ENCODE data around the gene MOB1B.
"Not testable (repeated sequence)": the region's sequence is repeated elsewhere in the genome, so short reads cannot be mapped to it uniquely, and the experiment has no call there.

MOB1B gene

GRCh38 chr4:70895405-70895804 lies 6.8 kb upstream of the MOB1B start:
- peak; percentile 88 for DNase-seq (ENCODE audit: low read depth)

GRCh38 chr4:70895811-70896491 lies 6.2 kb upstream of the MOB1B start:
- no peak for TF ChIP-seq CTCF (conservative IDR thresholded peaks at IDR 0.05; ENCODE audit: low read depth, low read length)
- H3K4me3 ChIP-seq (ENCODE audit: low read length), result no peak overlapping the region
- DNase-seq (ENCODE audit: low read depth), result peak; percentile 76

More at GRCh38 chr4:70895405-70895804, 6.8 kb upstream of the MOB1B start:
- H3K4me3 ChIP-seq (ENCODE audit: low read length), result no peak overlapping the region
- no peak for TF ChIP-seq CTCF (conservative IDR thresholded peaks at IDR 0.05; ENCODE audit: low read depth, low read length)

GRCh38 chr4:70898581-70898980 lies 3.6 kb upstream of the MOB1B start:
- DNase-seq (ENCODE audit: low read depth); H3K4me3 ChIP-seq (ENCODE audit: low read length): not testable (repeated sequence)

GRCh38 chr4:70901607-70901983 lies 574 bp upstream of the MOB1B start:
- peak overlapping the region; percentile 89 for H3K4me3 ChIP-seq (ENCODE audit: low read length)
- no peak for TF ChIP-seq CTCF (conservative IDR thresholded peaks at IDR 0.05; ENCODE audit: low read depth, low read length)
- no peak for DNase-seq (ENCODE audit: low read depth)

- DNase-seq (ENCODE audit: low read depth), result no peak
- no peak for TF ChIP-seq CTCF (conservative IDR thresholded peaks at IDR 0.05; ENCODE audit: low read depth, low read length)
- H3K4me3 ChIP-seq (ENCODE audit: low read length), result peak overlapping the region; percentile 89
These were observed 565 bp downstream of the MOB1B start for GRCh38 chr4:70902577-70903290.

- no peak for TF ChIP-seq CTCF (conservative IDR thresholded peaks at IDR 0.05; ENCODE audit: low read depth, low read length)
- H3K4me3 ChIP-seq (ENCODE audit: low read length), result peak overlapping the region; percentile 89
- no peak for DNase-seq (ENCODE audit: low read depth)
These were observed 1.1 kb downstream of the MOB1B start for GRCh38 chr4:70903291-70903603.

GRCh38 chr4:70908993-70909556 lies 6.9 kb downstream of the MOB1B start:
- no peak for TF ChIP-seq CTCF (conservative IDR thresholded peaks at IDR 0.05; ENCODE audit: low read depth, low read length)
- no peak overlapping the region for H3K4me3 ChIP-seq (ENCODE audit: low read length)
- DNase-seq (ENCODE audit: low read depth), result no peak
